Cardiac muscle cell (in vitro differentiated cells and primary cell): ENCODE measurements around the gene ADAMTS19. TPM values are rescaled to one million over a fixed set of nuclear protein-coding genes. Genes with fewer than 3 reads are reported as not detected.

Experiments
- DNase-seq, 2 donors: peaks; one replicate each; pipeline versions ENCODE4 v3.0.0 to v3.0.0-alpha.2; 2010 to 2017; ENCODE audit warnings: low read depth in 1 of 2, low spot score in 1 of 2
- H3K27ac ChIP-seq: fragments of 200-600 bp; sonication (generic); 2 replicates; pipeline ENCODE4 v1.5.1; 2016
- H3K27me3 ChIP-seq: fragments of 200-600 bp; sonication (generic); 2 replicates; pipeline ENCODE4 v1.6.0; 2016; ENCODE audit warnings: control low read depth
- H3K36me3 ChIP-seq: fragments of 200-600 bp; sonication (generic); 2 replicates; pipeline ENCODE4 v1.5.1; 2016; ENCODE audit warnings: control low read depth
- H3K4me1 ChIP-seq: fragments of 200-600 bp; sonication (generic); 2 replicates; pipeline ENCODE4 v1.8.1; 2017; ENCODE audit warnings: low read depth, mild to moderate bottlenecking, mixed run types
- H3K4me3 ChIP-seq: fragments of 200-600 bp; sonication (generic); 2 replicates; pipeline ENCODE4 v1.5.1; 2016; ENCODE audit warnings: mild to moderate bottlenecking
- H3K9me3 ChIP-seq: fragments of 200-600 bp; sonication (generic); 2 replicates; pipeline ENCODE4 v1.5.1; 2017; ENCODE audit warnings: low read depth, mild to moderate bottlenecking, control low read depth
- CTCF ChIP-seq: IDR thresholded peaks from 2 replicates; pipeline ENCODE4 v1.5.1; 2012; ENCODE audit warnings: low read depth, mild to moderate bottlenecking, low read length
- polyA plus RNA-seq: library from polyadenylated mRNA; unstranded; fragments of >200 nt; fragmentation: Nextera tagmentation; extraction: Ambion mirVana; gene quantifications from 2 replicates; pipeline ENCODE4 v1.2.1, GENCODE V29; 2016
- total RNA-seq: library from RNA; depleted of rRNA; stranded (reverse); fragments of >200 nt; gene quantifications from 2 replicates; pipeline ENCODE4 v1.2.3, GENCODE V29; 2016

Gene ADAMTS19
- total and polyA plus RNA-seq, 2 experiments from 2014 or later, result 26.6 to 111 TPM

- H3K4me3 ChIP-seq, result no peak overlapping the region
- DNase-seq, result no peak
- peaks cover 27% of the 10 kb centered on the region for H3K4me1 ChIP-seq
- H3K27me3 ChIP-seq, result no peaks in the 10 kb centered on the region
- no peaks in the 10 kb centered on the region for H3K9me3 ChIP-seq
- TF ChIP-seq CTCF, result no peak
- H3K27ac ChIP-seq, result no peak overlapping the region
- no peaks in the 10 kb centered on the region for H3K36me3 ChIP-seq
Measured at GRCh38 chr5:129499208-129499852, 39.2 kb downstream of the ADAMTS19 start.

- no peak overlapping the region for H3K4me3 ChIP-seq
- no peaks in the 10 kb centered on the region for H3K36me3 ChIP-seq
- TF ChIP-seq CTCF, result no peak
- no peak for DNase-seq
- no peaks in the 10 kb centered on the region for H3K27me3 ChIP-seq
- peaks cover 27% of the 10 kb centered on the region for H3K4me1 ChIP-seq
- H3K27ac ChIP-seq, result no peak overlapping the region
- H3K9me3 ChIP-seq, result no peaks in the 10 kb centered on the region
Measured at GRCh38 chr5:129500101-129500500, 40.0 kb downstream of the ADAMTS19 start.

GRCh38 chr5:129506086-129506485 lies 46.0 kb downstream of the ADAMTS19 start:
- no peak overlapping the region for H3K27ac ChIP-seq
- H3K27me3 ChIP-seq, result no peaks in the 10 kb centered on the region
- peaks cover 16% of the 10 kb centered on the region for H3K36me3 ChIP-seq
- peaks cover 5% of the 10 kb centered on the region for H3K4me1 ChIP-seq
- no peak overlapping the region for H3K4me3 ChIP-seq
- no peaks in the 10 kb centered on the region for H3K9me3 ChIP-seq
- no peak for DNase-seq
- no peak for TF ChIP-seq CTCF

GRCh38 chr5:129506950-129507349 lies 46.9 kb downstream of the ADAMTS19 start:
- no peaks in the 10 kb centered on the region for H3K27me3 ChIP-seq
- TF ChIP-seq CTCF, result no peak
- H3K27ac ChIP-seq, result no peak overlapping the region
- no peak for DNase-seq
- H3K4me3 ChIP-seq, result no peak overlapping the region
- H3K4me1 ChIP-seq, result no peaks in the 10 kb centered on the region
- no peaks in the 10 kb centered on the region for H3K9me3 ChIP-seq
- H3K36me3 ChIP-seq, result peaks cover 22% of the 10 kb centered on the region

- no peaks in the 10 kb centered on the region for H3K9me3 ChIP-seq
- H3K27me3 ChIP-seq, result no peaks in the 10 kb centered on the region
- H3K36me3 ChIP-seq, result peaks cover 22% of the 10 kb centered on the region
- H3K4me1 ChIP-seq, result no peaks in the 10 kb centered on the region
- no peak for DNase-seq
- no peak overlapping the region for H3K27ac ChIP-seq
- H3K4me3 ChIP-seq, result no peak overlapping the region
- no peak for TF ChIP-seq CTCF
Measured at GRCh38 chr5:129507527-129507926, 47.4 kb downstream of the ADAMTS19 start.

- Histone ChIP-seq H3K27me3 (no peaks in the 10 kb centered on the region), H3K36me3 (peaks cover 22% of the 10 kb centered on the region), H3K4me3 (no peak overlapping the region), H3K27ac (no peak overlapping the region), H3K9me3 (no peaks in the 10 kb centered on the region), H3K4me1 (no peaks in the 10 kb centered on the region)
- DNase-seq, result no peak
- no peak for TF ChIP-seq CTCF
Measured at GRCh38 chr5:129508606-129509005, 48.5 kb downstream of the ADAMTS19 start.
